Measurements from ENCODE around the gene STAT5B. TPM values are rescaled to one million over a fixed set of nuclear protein-coding genes. Genes with fewer than 3 reads are reported as not detected.

Gene STAT5B
- total RNA-seq, 1 experiment from 2014 or later, result 42.9 TPM

DNA sequence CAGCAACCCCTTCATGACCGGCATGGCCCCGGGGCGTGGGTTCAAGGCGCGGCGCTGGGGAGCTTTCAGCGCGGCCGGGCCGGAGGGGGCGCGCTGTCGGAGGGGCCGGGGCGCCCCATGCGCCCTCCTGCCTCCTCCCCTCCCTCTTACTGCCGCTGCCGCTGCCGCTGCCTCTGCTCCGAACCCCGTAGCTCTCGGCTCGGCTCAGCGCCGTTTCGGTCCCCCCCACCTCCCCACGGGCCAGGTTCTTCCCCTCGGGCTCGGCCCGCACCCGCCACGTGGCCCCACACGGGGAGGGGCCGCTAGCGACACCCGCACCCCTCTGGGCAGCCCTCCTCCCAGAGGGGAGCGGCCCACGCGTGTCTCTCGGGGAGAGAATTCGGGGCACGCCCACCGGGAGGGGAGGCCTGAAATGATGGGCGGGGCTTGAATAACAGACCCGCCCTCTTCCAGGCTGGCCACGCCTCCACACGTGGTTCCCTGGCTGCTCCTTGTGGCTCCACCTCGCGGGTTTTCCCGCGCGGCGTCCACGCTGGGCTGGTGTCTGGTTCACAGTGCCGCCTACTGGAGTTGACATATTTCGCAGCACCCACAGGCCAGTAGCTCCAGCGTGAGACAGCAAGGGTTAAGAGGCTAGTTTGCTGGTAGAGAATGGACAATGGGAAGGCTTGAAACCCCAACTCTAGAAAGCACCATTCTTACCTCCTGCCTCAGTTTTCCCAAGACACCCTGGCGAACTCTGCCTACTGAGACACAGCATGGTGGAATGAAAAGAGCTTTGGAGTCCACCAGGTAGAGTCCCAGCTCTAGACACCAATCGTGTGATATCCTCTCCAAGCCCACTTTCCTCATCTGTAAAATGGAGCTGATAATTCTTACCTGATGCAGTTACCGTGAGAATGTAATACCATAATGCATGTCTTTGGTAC, 95.0 kb downstream of the STAT5B start, which contains the start of gene KCNH4:
Gene KCNH4, minus strand, starts transcription at position 221 of the 929 bp plus-strand sequence. Its CDS starts 197 bp downstream, at position 24.
- Histone ChIP-seq H4K5ac (ENCODE audit: insufficient read length, low read depth, low read length) (no peak within 1 kb of the TSS), H3T11ph (ENCODE audit: low read length) (no peak within 1 kb of the TSS), H3K79me1 (ENCODE audit: insufficient read depth, low read depth, low read length, poor library complexity, severe bottlenecking) (no peaks in the 10 kb centered on the region), H2AFZ (ENCODE audit: low read length) (no peak within 1 kb of the TSS), H3K27ac (ENCODE audit: insufficient read length, low read depth, low read length) (no peak within 1 kb of the TSS), H3K23me2 (ENCODE audit: insufficient read length, low read depth, low read length, poor library complexity, severe bottlenecking) (peaks cover 21% of the 10 kb centered on the region), H3K4ac (ENCODE audit: low read depth, low read length) (no peak within 1 kb of the TSS), H3K4me1 (ENCODE audit: insufficient read depth, low read length) (peaks cover 3% of the 10 kb centered on the region; the same call in 1 of the 2 replicates), H2BK20ac (ENCODE audit: low read depth, low read length, poor library complexity, severe bottlenecking) (no peak within 1 kb of the TSS), H3K4me2 (ENCODE audit: insufficient read depth, insufficient read length, low read length) (peak within 1 kb of the TSS; percentile 60), H2BK120ac (ENCODE audit: low read depth, low read length, poor library complexity, severe bottlenecking) (no peak within 1 kb of the TSS), H3K56ac (ENCODE audit: insufficient read length, low read depth, low read length) (no peak within 1 kb of the TSS), H2AK5ac (ENCODE audit: insufficient read length, low read length) (no peak within 1 kb of the TSS), H4K20me1 (ENCODE audit: control insufficient read depth, insufficient read depth, insufficient read length) (no peaks in the 10 kb centered on the region), H3K14ac (ENCODE audit: insufficient read depth, low read length) (no peak within 1 kb of the TSS; the same call in 1 of the 2 replicates), H2BK5ac (ENCODE audit: insufficient read length, low read length) (no peak within 1 kb of the TSS), H3K27me3 (ENCODE audit: insufficient read depth, low read length) (peaks cover 10% of the 10 kb centered on the region; the same call in 1 of the 2 replicates), H4K8ac (replicated peaks; ENCODE audit: insufficient read length, low read depth, low read length) (no peak within 1 kb of the TSS), H3K9me3 (ENCODE audit: control insufficient read depth, low read depth, low read length) (no peaks in the 10 kb centered on the region), H3K9ac (ENCODE audit: extremely low read depth, insufficient read length, low read length) (no peak within 1 kb of the TSS), H3K23ac (ENCODE audit: insufficient read length, low read depth, low read length) (no peak within 1 kb of the TSS), H4K91ac (ENCODE audit: insufficient read length, low read depth, low read length) (no peak within 1 kb of the TSS), H2BK12ac (ENCODE audit: insufficient read length, low read depth, low read length) (no peak within 1 kb of the TSS), H3K79me2 (ENCODE audit: insufficient read depth, low read length) (no peaks in the 10 kb centered on the region), H2BK15ac (ENCODE audit: low read depth, low read length) (no peak within 1 kb of the TSS), H3K18ac (ENCODE audit: insufficient read length, low read depth, low read length) (no peak within 1 kb of the TSS)
- TF ChIP-seq, protein P1, sequence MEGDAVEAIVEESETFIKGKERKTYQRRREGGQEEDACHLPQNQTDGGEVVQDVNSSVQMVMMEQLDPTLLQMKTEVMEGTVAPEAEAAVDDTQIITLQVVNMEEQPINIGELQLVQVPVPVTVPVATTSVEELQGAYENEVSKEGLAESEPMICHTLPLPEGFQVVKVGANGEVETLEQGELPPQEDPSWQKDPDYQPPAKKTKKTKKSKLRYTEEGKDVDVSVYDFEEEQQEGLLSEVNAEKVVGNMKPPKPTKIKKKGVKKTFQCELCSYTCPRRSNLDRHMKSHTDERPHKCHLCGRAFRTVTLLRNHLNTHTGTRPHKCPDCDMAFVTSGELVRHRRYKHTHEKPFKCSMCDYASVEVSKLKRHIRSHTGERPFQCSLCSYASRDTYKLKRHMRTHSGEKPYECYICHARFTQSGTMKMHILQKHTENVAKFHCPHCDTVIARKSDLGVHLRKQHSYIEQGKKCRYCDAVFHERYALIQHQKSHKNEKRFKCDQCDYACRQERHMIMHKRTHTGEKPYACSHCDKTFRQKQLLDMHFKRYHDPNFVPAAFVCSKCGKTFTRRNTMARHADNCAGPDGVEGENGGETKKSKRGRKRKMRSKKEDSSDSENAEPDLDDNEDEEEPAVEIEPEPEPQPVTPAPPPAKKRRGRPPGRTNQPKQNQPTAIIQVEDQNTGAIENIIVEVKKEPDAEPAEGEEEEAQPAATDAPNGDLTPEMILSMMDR (conservative IDR thresholded peaks at IDR 0.05), result peak; percentile 53
- Mint-ChIP-seq H3K27ac (no peak within 1 kb of the TSS; a peak in 1 of 7 replicates), H3K27me3 (ENCODE audit: low read depth) (peaks cover 72% of the 10 kb centered on the region), H3K9me3 (no peaks in the 10 kb centered on the region; a peak in 1 of 5 replicates), H3K4me1 (peaks cover 21 to 40% of the 10 kb centered on the region in 2 experiments), H3K4me3 (peak within 1 kb of the TSS; percentile 63 to 87), H3K36me3 (ENCODE audit: insufficient read depth in 1 of 3, low read depth in 3 of 3) (no peaks in the 10 kb centered on the region)
- peak; percentile 80 for DNase-seq
- WGBS (ENCODE audit: extremely low coverage, insufficient read length, low lambda C conversion rate), result no CpG with 5 or more reads among the region's 60 CpGs

Measured in H9 (cell line).